Measurements from ENCODE around the gene ATRIP. TPM values are rescaled to one million over a fixed set of nuclear protein-coding genes. Genes with fewer than 3 reads are reported as not detected.
A peak's percentile ranks its signal among the peaks of the same experiment; 100 is the strongest.

Gene ATRIP
- total RNA-seq, 1 experiment from 2014 or later: 16.1 TPM

DNA sequence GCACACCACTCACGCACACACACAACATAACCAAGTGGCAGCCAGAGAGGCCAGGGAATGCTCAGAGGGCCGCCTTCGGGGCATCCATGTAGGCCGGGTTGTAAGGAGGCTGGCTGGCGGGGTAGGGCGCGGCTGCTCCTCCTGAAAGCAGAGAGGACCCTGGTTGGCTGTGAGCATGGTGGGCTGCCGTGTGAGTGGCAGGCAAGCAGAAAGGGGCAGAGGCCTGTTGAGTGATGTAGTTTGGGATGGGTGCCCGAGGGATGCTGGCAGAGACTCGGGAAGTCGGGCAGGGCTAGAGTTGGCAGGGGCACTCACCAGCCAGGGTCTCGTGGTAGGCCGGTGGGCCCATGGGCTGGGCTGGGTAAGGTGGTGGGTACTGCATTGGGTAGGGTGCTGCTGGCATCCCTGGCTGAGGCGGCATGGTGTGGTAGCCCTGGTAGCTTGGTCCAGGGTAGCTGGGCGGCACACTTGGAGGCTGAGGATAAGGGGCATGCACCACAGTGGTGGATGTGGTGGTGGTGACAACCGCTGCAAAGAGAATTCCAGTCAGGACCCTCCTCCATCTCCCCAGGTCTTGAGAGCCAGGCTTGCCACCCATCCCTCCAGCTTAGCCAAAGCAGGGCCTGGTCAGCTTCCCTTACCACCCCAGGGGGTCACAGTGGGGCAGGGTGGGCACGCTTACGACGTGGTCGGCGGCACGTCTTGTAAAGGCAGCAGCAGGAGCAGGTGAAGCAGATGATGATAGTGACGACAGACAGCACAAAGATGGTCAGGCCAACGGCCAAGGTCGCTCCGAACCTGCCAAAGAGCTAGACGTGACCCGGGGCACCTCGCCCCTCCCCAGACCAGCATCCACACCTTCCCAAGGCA lies 22.7 kb downstream of the ATRIP start:
- Histone ChIP-seq H2AFZ (ENCODE audit: low read length) (no peak overlapping the region), H3K9ac (ENCODE audit: low read length) (no peak overlapping the region), H3K79me2 (ENCODE audit: low read length) (peaks cover 68% of the 10 kb centered on the region), H3K27ac (ENCODE audit: low read length) (no peak overlapping the region), H4K20me1 (ENCODE audit: low read length) (no peaks in the 10 kb centered on the region), H3K36me3 (ENCODE audit: low read depth, low read length) (peaks cover 13% of the 10 kb centered on the region; the same call in 1 of the 2 replicates), H3K4me1 (ENCODE audit: insufficient read depth, low read length) (peaks cover 51% of the 10 kb centered on the region), H3K27me3 (ENCODE audit: low read length) (no peaks in the 10 kb centered on the region), H3K9me3 (ENCODE audit: low read length) (no peaks in the 10 kb centered on the region), H3K4me3 (ENCODE audit: low read length) (no peak overlapping the region), H3K4me2 (ENCODE audit: low read length) (no peak overlapping the region), H3F3A (ENCODE audit: low read length, unreplicated experiment) (peaks cover 6% of the 10 kb centered on the region), H3K9me2 (replicated peaks; ENCODE audit: low read length) (no peaks in the 10 kb centered on the region)
- ChIA-PET CTCF (no interaction called here), POLR2A (ENCODE audit: unreplicated experiment) (no interaction called here)
- TF ChIP-seq EZH2phosphoT487 (IDR thresholded peaks at IDR 0.05; ENCODE audit: borderline replicate concordance, low read length) (no peak), EZH2 (IDR thresholded peaks at IDR 0.05; ENCODE audit: low read length, unreplicated experiment) (no peak)
- TF ChIP-seq, protein P1, sequence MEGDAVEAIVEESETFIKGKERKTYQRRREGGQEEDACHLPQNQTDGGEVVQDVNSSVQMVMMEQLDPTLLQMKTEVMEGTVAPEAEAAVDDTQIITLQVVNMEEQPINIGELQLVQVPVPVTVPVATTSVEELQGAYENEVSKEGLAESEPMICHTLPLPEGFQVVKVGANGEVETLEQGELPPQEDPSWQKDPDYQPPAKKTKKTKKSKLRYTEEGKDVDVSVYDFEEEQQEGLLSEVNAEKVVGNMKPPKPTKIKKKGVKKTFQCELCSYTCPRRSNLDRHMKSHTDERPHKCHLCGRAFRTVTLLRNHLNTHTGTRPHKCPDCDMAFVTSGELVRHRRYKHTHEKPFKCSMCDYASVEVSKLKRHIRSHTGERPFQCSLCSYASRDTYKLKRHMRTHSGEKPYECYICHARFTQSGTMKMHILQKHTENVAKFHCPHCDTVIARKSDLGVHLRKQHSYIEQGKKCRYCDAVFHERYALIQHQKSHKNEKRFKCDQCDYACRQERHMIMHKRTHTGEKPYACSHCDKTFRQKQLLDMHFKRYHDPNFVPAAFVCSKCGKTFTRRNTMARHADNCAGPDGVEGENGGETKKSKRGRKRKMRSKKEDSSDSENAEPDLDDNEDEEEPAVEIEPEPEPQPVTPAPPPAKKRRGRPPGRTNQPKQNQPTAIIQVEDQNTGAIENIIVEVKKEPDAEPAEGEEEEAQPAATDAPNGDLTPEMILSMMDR (conservative IDR thresholded peaks at IDR 0.05; ENCODE audit: low read depth, low read length): no peak
- ATAC-seq (no peak), DNase-seq (no peak)
- no TSS peak for BruUV-seq (replicated peaks)
- intact Hi-C loops (cut with micrococcal nuclease): no loop called here

DNA sequence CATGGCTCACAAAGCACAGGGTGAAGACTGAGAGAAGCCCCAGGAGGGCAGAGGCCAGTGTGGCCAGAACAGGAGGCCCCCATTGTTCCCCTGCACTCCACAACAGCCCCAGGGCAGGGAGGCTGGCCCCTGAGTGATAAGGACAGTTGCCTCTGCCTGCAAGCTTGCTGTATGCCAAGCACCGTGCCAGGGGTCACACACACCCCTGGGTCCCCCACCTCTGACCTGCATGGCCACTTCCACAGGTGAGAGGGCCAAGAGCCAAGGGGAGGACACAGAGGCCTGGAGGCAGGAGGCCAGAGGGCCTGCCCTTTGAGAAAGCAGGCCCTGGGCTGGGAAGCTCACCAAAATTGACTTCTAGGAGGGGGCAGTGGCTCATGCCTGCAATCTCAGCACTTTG lies 23.7 kb downstream of the ATRIP start:
- H3K27me3 ChIP-seq (ENCODE audit: low read length): no peaks in the 10 kb centered on the region
- H3K27ac ChIP-seq (ENCODE audit: low read length): no peak overlapping the region
- no peak overlapping the region for H2AFZ ChIP-seq (ENCODE audit: low read length)
- ChIA-PET CTCF (no interaction called here), POLR2A (ENCODE audit: unreplicated experiment) (no interaction called here)
- peaks cover 6% of the 10 kb centered on the region for H3F3A ChIP-seq (ENCODE audit: low read length, unreplicated experiment)
- ATAC-seq: no peak
- H3K36me3 ChIP-seq (ENCODE audit: low read depth, low read length): peaks cover 13% of the 10 kb centered on the region; the same call in 1 of the 2 replicates
- H3K4me2 ChIP-seq (ENCODE audit: low read length): no peak overlapping the region
- no peaks in the 10 kb centered on the region for H4K20me1 ChIP-seq (ENCODE audit: low read length)
- no peaks in the 10 kb centered on the region for H3K9me2 ChIP-seq (replicated peaks; ENCODE audit: low read length)
- H3K79me2 ChIP-seq (ENCODE audit: low read length): peaks cover 68% of the 10 kb centered on the region
- no peak overlapping the region for H3K9ac ChIP-seq (ENCODE audit: low read length)
- H3K4me3 ChIP-seq (ENCODE audit: low read length): no peak overlapping the region
- no peak for DNase-seq
- H3K9me3 ChIP-seq (ENCODE audit: low read length): no peaks in the 10 kb centered on the region
- BruUV-seq (replicated peaks): no TSS peak
- intact Hi-C loops (cut with micrococcal nuclease): no loop called here
- TF ChIP-seq EZH2phosphoT487 (IDR thresholded peaks at IDR 0.05; ENCODE audit: borderline replicate concordance, low read length) (no peak), EZH2 (IDR thresholded peaks at IDR 0.05; ENCODE audit: low read length, unreplicated experiment) (no peak)
- TF ChIP-seq, protein P1 (conservative IDR thresholded peaks at IDR 0.05; ENCODE audit: low read depth, low read length): no peak
- H3K4me1 ChIP-seq (ENCODE audit: insufficient read depth, low read length): peaks cover 44% of the 10 kb centered on the region

DNA sequence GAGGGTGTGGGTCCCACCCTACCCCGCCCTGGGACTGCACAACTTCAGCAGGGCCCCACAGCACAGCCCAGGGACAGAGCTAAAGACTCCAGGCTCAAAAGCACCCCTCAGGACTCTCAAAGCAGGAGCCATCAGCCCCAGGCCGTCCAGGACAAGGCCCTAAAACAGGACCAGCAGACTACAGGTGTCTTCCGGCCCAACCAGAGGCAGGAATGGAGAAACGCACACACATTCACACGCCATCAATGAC lies 26.1 kb downstream of the ATRIP start:
- Histone ChIP-seq H2AFZ (ENCODE audit: low read length) (peak overlapping the region; percentile 84), H3K36me3 (ENCODE audit: low read depth, low read length) (peaks cover 3% of the 10 kb centered on the region; the same call in 1 of the 2 replicates), H3K9ac (ENCODE audit: low read length) (peak overlapping the region; percentile 92), H3K4me2 (ENCODE audit: low read length) (peak overlapping the region; percentile 97), H3K9me2 (replicated peaks; ENCODE audit: low read length) (no peaks in the 10 kb centered on the region), H3K4me1 (ENCODE audit: insufficient read depth, low read length) (peaks cover 23% of the 10 kb centered on the region), H3K27me3 (ENCODE audit: low read length) (no peaks in the 10 kb centered on the region), H3K79me2 (ENCODE audit: low read length) (peaks cover 53% of the 10 kb centered on the region), H3K4me3 (ENCODE audit: low read length) (peak overlapping the region; percentile 79), H4K20me1 (ENCODE audit: low read length) (no peaks in the 10 kb centered on the region), H3F3A (ENCODE audit: low read length, unreplicated experiment) (peaks cover 6% of the 10 kb centered on the region), H3K27ac (ENCODE audit: low read length) (peak overlapping the region; percentile 92), H3K9me3 (ENCODE audit: low read length) (no peaks in the 10 kb centered on the region)
- CTCF ChIA-PET: interaction anchor here (1.2 kb wide), 1 partner anchor 85 kb away, joined by 4 read pairs; no protein-coding TSS in a partner anchor
- ATAC-seq: peak; percentile 45
- POLR2A ChIA-PET (ENCODE audit: unreplicated experiment): interaction anchor here (1.9 kb wide), 1 partner anchor 85 kb away, joined by 10 read pairs; the partner anchor contains the start of gene PFKFB4
- intact Hi-C loops (cut with micrococcal nuclease): loop anchor here (2.0 kb wide), 1 partner anchor 34 kb away; no protein-coding TSS in a partner anchor
- peak; percentile 65 for DNase-seq
- TF ChIP-seq, protein P1 (conservative IDR thresholded peaks at IDR 0.05; ENCODE audit: low read depth, low read length): no peak
- no peak for TF ChIP-seq EZH2phosphoT487 (IDR thresholded peaks at IDR 0.05; ENCODE audit: borderline replicate concordance, low read length)
- BruUV-seq (replicated peaks): TSS peak; percentile 80

Data from PC-3 (cell line).